ENCODE measurements around the gene APCDD1.

DNA sequence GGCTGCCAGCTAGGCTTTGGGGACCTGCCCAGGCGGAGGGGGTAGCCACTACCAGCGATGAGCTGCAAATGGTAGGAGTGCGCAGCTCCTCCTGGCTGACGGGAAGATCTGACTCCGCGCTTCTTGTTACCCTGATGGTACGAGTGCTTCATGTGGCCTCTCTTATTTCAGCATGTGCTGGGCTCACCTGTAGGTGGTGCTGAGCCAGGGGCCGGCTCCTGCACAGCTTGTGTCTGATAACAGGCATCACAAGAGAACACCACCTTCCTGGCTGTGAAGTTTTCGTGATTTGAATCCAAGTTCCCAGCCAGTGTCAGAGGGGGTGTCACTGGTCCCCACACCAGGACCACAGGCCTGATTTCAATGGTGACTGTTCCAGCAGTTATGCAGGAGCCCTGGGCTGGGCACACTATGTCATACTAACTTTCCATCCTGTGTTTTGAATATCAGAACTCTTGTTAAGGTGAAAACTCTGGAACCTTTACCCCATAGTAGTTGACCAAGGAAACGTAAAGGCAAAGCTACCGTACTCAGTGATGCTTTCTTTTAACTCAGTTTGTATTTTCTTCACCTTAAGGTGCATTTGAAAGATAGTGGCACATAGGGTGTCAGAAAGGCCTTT is 28.0 kb downstream of the APCDD1 start:
- TF ChIP-seq, protein P1, sequence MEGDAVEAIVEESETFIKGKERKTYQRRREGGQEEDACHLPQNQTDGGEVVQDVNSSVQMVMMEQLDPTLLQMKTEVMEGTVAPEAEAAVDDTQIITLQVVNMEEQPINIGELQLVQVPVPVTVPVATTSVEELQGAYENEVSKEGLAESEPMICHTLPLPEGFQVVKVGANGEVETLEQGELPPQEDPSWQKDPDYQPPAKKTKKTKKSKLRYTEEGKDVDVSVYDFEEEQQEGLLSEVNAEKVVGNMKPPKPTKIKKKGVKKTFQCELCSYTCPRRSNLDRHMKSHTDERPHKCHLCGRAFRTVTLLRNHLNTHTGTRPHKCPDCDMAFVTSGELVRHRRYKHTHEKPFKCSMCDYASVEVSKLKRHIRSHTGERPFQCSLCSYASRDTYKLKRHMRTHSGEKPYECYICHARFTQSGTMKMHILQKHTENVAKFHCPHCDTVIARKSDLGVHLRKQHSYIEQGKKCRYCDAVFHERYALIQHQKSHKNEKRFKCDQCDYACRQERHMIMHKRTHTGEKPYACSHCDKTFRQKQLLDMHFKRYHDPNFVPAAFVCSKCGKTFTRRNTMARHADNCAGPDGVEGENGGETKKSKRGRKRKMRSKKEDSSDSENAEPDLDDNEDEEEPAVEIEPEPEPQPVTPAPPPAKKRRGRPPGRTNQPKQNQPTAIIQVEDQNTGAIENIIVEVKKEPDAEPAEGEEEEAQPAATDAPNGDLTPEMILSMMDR (IDR thresholded peaks at IDR 0.05): no peak
- no peak for TF ChIP-seq EP300 (IDR thresholded peaks at IDR 0.05)
- TF ChIP-seq POLR2AphosphoS5 (IDR thresholded peaks at IDR 0.05): no peak
- no peak for TF ChIP-seq POLR2A (IDR thresholded peaks at IDR 0.05)

Measured in gastroesophageal sphincter (tissue), 3 donors.